CD4-positive, alpha-beta memory T cell (primary cell): Measurements from ENCODE around the gene DYRK1A. TPM values are rescaled to one million over a fixed set of nuclear protein-coding genes. Genes with fewer than 3 reads are reported as not detected.
"Not testable (repeated sequence)": the region's sequence is repeated elsewhere in the genome, so short reads cannot be mapped to it uniquely, and the experiment has no call there.

Experiments
- CTCF ChIA-PET: fragments of 350-600 bp; sonication (Branson Sonifier 250); formaldehyde crosslinking; loops from one replicate; lab custom pipeline; 2021; ENCODE audit warnings: inconsistent platforms; ENCODE audit not compliant: partially characterized antibody; lab: Charles Lee
- POLR2A ChIA-PET: fragments of 350-600 bp; sonication (Branson Sonifier 250); formaldehyde crosslinking; loops from one replicate; lab custom pipeline; 2021; ENCODE audit not compliant: partially characterized antibody; lab: Charles Lee
- DNase-seq, 5 donors: peaks; one replicate each; pipeline versions ENCODE4 v3.0.0 to v3.0.0-alpha.2; 2020 to 2022; ENCODE audit warnings: mixed read lengths in 1 of 5
- H3K27ac ChIP-seq: one replicate; pipeline ENCODE4 v1.7.0; 2013; ENCODE audit warnings: low read depth, low read length
- H3K27me3 ChIP-seq: 2 replicates; pipeline ENCODE4 v1.7.0; 2013; ENCODE audit warnings: mild to moderate bottlenecking, low read length, moderate library complexity; ENCODE audit not compliant: insufficient read depth
- H3K36me3 ChIP-seq: 2 replicates; pipeline ENCODE4 v1.7.0; 2013; ENCODE audit warnings: mild to moderate bottlenecking, low read length, moderate library complexity; ENCODE audit not compliant: insufficient read depth
- H3K4me1 ChIP-seq: 2 replicates; pipeline ENCODE4 v1.7.0; 2013; ENCODE audit warnings: mild to moderate bottlenecking, low read length, moderate library complexity; ENCODE audit not compliant: insufficient read depth
- H3K4me3 ChIP-seq, 2 donors: one replicate each; pipeline ENCODE4 v1.7.0; 2013; ENCODE audit warnings: low read length in 2 of 2, mild to moderate bottlenecking in 1 of 2
- H3K9me3 ChIP-seq, 2 donors: one replicate each; pipeline ENCODE4 v1.7.0; 2013; ENCODE audit warnings: low read length in 2 of 2, control low read depth in 1 of 2; ENCODE audit not compliant: control insufficient read depth in 1 of 2
- H3K27ac Mint-ChIP-seq, 7 donors: one replicate each; pipeline ENCODE4 v1.8.0; 2020 to 2021; ENCODE audit warnings: mixed read lengths in 7 of 7, mild to moderate bottlenecking in 6 of 7, inconsistent platforms in 3 of 7, moderate library complexity in 3 of 7
- H3K27me3 Mint-ChIP-seq, 2 donors: one replicate each; pipeline ENCODE4 v1.8.0; 2020 to 2021; ENCODE audit warnings: mixed read lengths in 2 of 2
- H3K36me3 Mint-ChIP-seq, 2 donors: one replicate each; pipeline ENCODE4 v1.8.0; 2020 to 2021; ENCODE audit warnings: mixed read lengths in 2 of 2, inconsistent platforms in 1 of 2, mild to moderate bottlenecking in 1 of 2
- H3K4me1 Mint-ChIP-seq, 4 donors: one replicate each; pipeline ENCODE4 v1.8.0; 2020 to 2021; ENCODE audit warnings: mixed read lengths in 4 of 4, mild to moderate bottlenecking in 1 of 4
- H3K4me3 Mint-ChIP-seq, 8 donors: one replicate each; pipeline ENCODE4 v1.8.0; 2020 to 2021; ENCODE audit warnings: mixed read lengths in 8 of 8, mild to moderate bottlenecking in 7 of 8, moderate library complexity in 6 of 8, inconsistent platforms in 3 of 8
- H3K9me3 Mint-ChIP-seq, 8 donors: one replicate each; pipeline ENCODE4 v1.8.0; 2020 to 2021; ENCODE audit warnings: mixed read lengths in 8 of 8, mild to moderate bottlenecking in 5 of 8, inconsistent platforms in 3 of 8, moderate library complexity in 1 of 8
- intact Hi-C: fragments of 100-400 bp; cut with micrococcal nuclease; formaldehyde crosslinking; loops from one replicate; pipeline ENCODE4 v1.15.1; 2023
- polyA plus RNA-seq, 2 donors: library from polyadenylated mRNA; unstranded; fragments of 300-500 nt; fragmentation: Illumina TruSeq; gene quantifications; one replicate each; pipeline ENCODE4 v1.2.3, GENCODE V29; 2021
- total RNA-seq, 2 experiments: library from RNA; stranded (reverse); gene quantifications; one replicate each; pipeline ENCODE4 v1.2.3, GENCODE V29; 2021

DYRK1A gene
- total RNA-seq: 100 to 1,000 TPM; 126 to 130 TPM
- polyA plus RNA-seq: 1 to 10 TPM; 1.4 to 4.2 TPM

- ChIA-PET POLR2A (interaction anchor here (0.6 to 3.7 kb wide), 13 partner anchors 14 to 197 kb away, joined by 3 to 80 read pairs (median 4); partner anchors contain the start of gene VPS26C), CTCF (no interaction called here)
- intact Hi-C loops: loop anchor here (1.0 to 10.0 kb wide), 7 partner anchors 99 to 1948 kb away; partner anchors contain the start of genes BRWD1, DOP1B, HLCS and VPS26C
- Histone ChIP-seq H3K4me1 (peaks cover 43% of the 10 kb centered on the region), H3K36me3 (no peaks in the 10 kb centered on the region), H3K27me3 (no peaks in the 10 kb centered on the region), H3K4me3 (peak within 1 kb of the TSS; percentile 1 to 69), H3K9me3 (no peaks in the 10 kb centered on the region), H3K27ac (peak within 1 kb of the TSS; percentile 98)
- H3K27ac Mint-ChIP-seq: peak within 1 kb of the TSS; percentile 99 to 100 (median 100)
- H3K27me3 Mint-ChIP-seq: peaks cover 1 to 2% of the 10 kb centered on the region in 2 donors
- peaks cover 32 to 61% (median 40%) of the 10 kb centered on the region in 4 donors for H3K4me1 Mint-ChIP-seq
- H3K9me3 Mint-ChIP-seq: peaks cover 0 to 7% (median 2%) of the 10 kb centered on the region in 8 donors
- peak; percentile 98 to 99 (median 99) for DNase-seq
- H3K4me3 Mint-ChIP-seq: peak within 1 kb of the TSS; percentile 95 to 100 (median 100)
- H3K36me3 Mint-ChIP-seq: peaks cover 3 to 22% of the 10 kb centered on the region in 2 donors
Measured at GRCh38 chr21:37366482-37367316, at the start of gene DYRK1A. Gene DYRK1A, plus strand, starts transcription at chr21:37366773. Its CDS starts 53,602 bp downstream, at chr21:37420375.

- H3K27ac Mint-ChIP-seq: no peak overlapping the region
- peaks cover 0 to 2% of the 10 kb centered on the region in 2 donors for H3K27me3 Mint-ChIP-seq
- Histone ChIP-seq H3K27me3 (no peaks in the 10 kb centered on the region), H3K36me3 (no peaks in the 10 kb centered on the region), H3K4me3 (no peak overlapping the region), H3K27ac (no peak overlapping the region), H3K9me3 (no peaks in the 10 kb centered on the region), H3K4me1 (no peaks in the 10 kb centered on the region)
- intact Hi-C loops: no loop called here
- POLR2A ChIA-PET: no interaction called here
- CTCF ChIA-PET: no interaction called here
- no peak for DNase-seq
- H3K36me3 Mint-ChIP-seq: peaks cover 2% of the 10 kb centered on the region in 2 donors
- no peaks in the 10 kb centered on the region for H3K4me1 Mint-ChIP-seq
- peaks cover 1 to 31% (median 17%) of the 10 kb centered on the region in 8 donors for H3K9me3 Mint-ChIP-seq
- H3K4me3 Mint-ChIP-seq: peak overlapping the region in 1 of 8 donors; percentile 12
Measured at GRCh38 chr21:37319551-37319950, 47.0 kb upstream of the DYRK1A start.

- no peaks in the 10 kb centered on the region for H3K36me3 ChIP-seq
- no peak overlapping the region for H3K27ac ChIP-seq
- intact Hi-C loops: no loop called here
- Mint-ChIP-seq H3K27ac (no peak overlapping the region), H3K9me3 (peaks cover 0 to 12% (median 6%) of the 10 kb centered on the region in 8 donors), H3K4me3 (no peak overlapping the region), H3K36me3 (peaks cover 1 to 2% of the 10 kb centered on the region in 2 donors), H3K4me1 (no peaks in the 10 kb centered on the region), H3K27me3 (peaks cover 0 to 4% of the 10 kb centered on the region in 2 donors)
- no peaks in the 10 kb centered on the region for H3K9me3 ChIP-seq
- CTCF ChIA-PET: interaction anchor here (0.6 to 1.6 kb wide), 2 partner anchors 10 kb away, joined by 3 read pairs; no protein-coding TSS in a partner anchor
- no peak for DNase-seq
- H3K4me3 ChIP-seq: no peak overlapping the region
- no peaks in the 10 kb centered on the region for H3K27me3 ChIP-seq
- H3K4me1 ChIP-seq: no peaks in the 10 kb centered on the region
- POLR2A ChIA-PET: no interaction called here
Measured at GRCh38 chr21:37322084-37322483, 44.5 kb upstream of the DYRK1A start.

- Histone ChIP-seq H3K36me3 (no peaks in the 10 kb centered on the region), H3K27me3 (no peaks in the 10 kb centered on the region), H3K9me3 (no peaks in the 10 kb centered on the region), H3K27ac (no peak overlapping the region), H3K4me1 (no peaks in the 10 kb centered on the region), H3K4me3 (no peak overlapping the region)
- DNase-seq: no peak
- Mint-ChIP-seq H3K27me3 (peaks cover 0 to 3% of the 10 kb centered on the region in 2 donors), H3K9me3 (peaks cover 0 to 6% (median 0%) of the 10 kb centered on the region in 8 donors), H3K36me3 (no peaks in the 10 kb centered on the region), H3K4me3 (no peak overlapping the region), H3K4me1 (no peaks in the 10 kb centered on the region), H3K27ac (no peak overlapping the region)
- intact Hi-C loops: no loop called here
- ChIA-PET POLR2A (no interaction called here), CTCF (no interaction called here)
Measured at GRCh38 chr21:37324558-37324957, 42.0 kb upstream of the DYRK1A start.

GRCh38 chr21:37328147-37328546, 38.4 kb upstream of the DYRK1A start:
- H3K27me3 Mint-ChIP-seq, H3K4me1 ChIP-seq, H3K9me3 ChIP-seq, H3K27ac ChIP-seq, H3K27ac Mint-ChIP-seq, DNase-seq, H3K27me3 ChIP-seq, POLR2A ChIA-PET, H3K4me3 ChIP-seq, H3K9me3 Mint-ChIP-seq, H3K4me1 Mint-ChIP-seq, intact Hi-C loops, H3K4me3 Mint-ChIP-seq, H3K36me3 ChIP-seq, H3K36me3 Mint-ChIP-seq, CTCF ChIA-PET: not testable (repeated sequence)

GRCh38 chr21:37331411-37331810, 35.2 kb upstream of the DYRK1A start:
- no peaks in the 10 kb centered on the region for H3K27me3 ChIP-seq
- ChIA-PET CTCF (interaction anchor here (1.4 kb wide), 1 partner anchor 8 kb away, joined by 3 read pairs; no protein-coding TSS in a partner anchor), POLR2A (interaction anchor here (0.7 kb wide), 1 partner anchor 338 kb away, joined by 3 read pairs; no protein-coding TSS in a partner anchor)
- DNase-seq: no peak
- intact Hi-C loops: no loop called here
- Mint-ChIP-seq H3K4me3 (no peak overlapping the region), H3K27me3 (peaks cover 0 to 1% of the 10 kb centered on the region in 2 donors), H3K9me3 (no peaks in the 10 kb centered on the region), H3K4me1 (no peaks in the 10 kb centered on the region), H3K27ac (no peak overlapping the region), H3K36me3 (no peaks in the 10 kb centered on the region)
- no peak overlapping the region for H3K4me3 ChIP-seq
- H3K9me3 ChIP-seq: no peaks in the 10 kb centered on the region
- H3K4me1 ChIP-seq: no peaks in the 10 kb centered on the region
- H3K36me3 ChIP-seq: no peaks in the 10 kb centered on the region
- H3K27ac ChIP-seq: no peak overlapping the region

- Mint-ChIP-seq H3K4me1 (no peaks in the 10 kb centered on the region), H3K27me3 (peaks cover 0 to 5% of the 10 kb centered on the region in 2 donors), H3K9me3 (no peaks in the 10 kb centered on the region), H3K4me3 (no peak overlapping the region), H3K36me3 (no peaks in the 10 kb centered on the region), H3K27ac (no peak overlapping the region)
- H3K27ac ChIP-seq: no peak overlapping the region
- intact Hi-C loops: no loop called here
- no peak overlapping the region for H3K4me3 ChIP-seq
- H3K9me3 ChIP-seq: no peaks in the 10 kb centered on the region
- CTCF ChIA-PET: no interaction called here
- no peaks in the 10 kb centered on the region for H3K27me3 ChIP-seq
- POLR2A ChIA-PET: no interaction called here
- DNase-seq: no peak
- H3K36me3 ChIP-seq: no peaks in the 10 kb centered on the region
- H3K4me1 ChIP-seq: no peaks in the 10 kb centered on the region
Measured at GRCh38 chr21:37335053-37335452, 31.5 kb upstream of the DYRK1A start.
